HepG2 (cell line): ENCODE data around the gene DVL3. TPM values are rescaled to one million over a fixed set of nuclear protein-coding genes. Genes with fewer than 3 reads are reported as not detected.
A peak's percentile ranks its signal among the peaks of the same experiment; 100 is the strongest.

ENCODE experiments used
- ARNT2 ChIP-seq: sonication (generic); formaldehyde crosslinking; IDR thresholded peaks from 2 replicates; pipeline ENCODE4 v1.8.0; 2022; ENCODE audit warnings: mild to moderate bottlenecking, low read depth, missing genetic modification reagents, moderate library complexity
- ETV5 ChIP-seq: IDR thresholded peaks from 2 replicates; pipeline ENCODE4 v1.6.1; 2018; ENCODE audit warnings: missing biosample characterization, missing genetic modification reagents, inconsistent platforms, borderline replicate concordance
- GABPA ChIP-seq, 2 experiments: IDR thresholded peaks; 2 replicates each; pipeline ENCODE4 v1.6.1; 2011 to 2016; ENCODE audit warnings: low read depth in 2 of 2, low read length in 1 of 2, missing biosample characterization in 1 of 2, missing genetic modification characterization in 1 of 2
- HES4 ChIP-seq: sonication (generic); formaldehyde crosslinking; IDR thresholded peaks from 2 replicates; pipeline ENCODE4 v1.9.0; 2021; ENCODE audit warnings: mild to moderate bottlenecking, missing genetic modification reagents, borderline replicate concordance
- IKZF1 ChIP-seq: fragments of 450-650 bp; IDR thresholded peaks from 2 replicates; pipeline ENCODE4 v1.7.1; 2016
- IRF9 ChIP-seq: sonication (generic); formaldehyde crosslinking; IDR thresholded peaks from 2 replicates; pipeline ENCODE4 v1.8.0; 2022; ENCODE audit warnings: missing genetic modification reagents, mild to moderate bottlenecking, borderline replicate concordance
- KDM2A ChIP-seq: sonication (generic); formaldehyde crosslinking; IDR thresholded peaks from 2 replicates; pipeline ENCODE4 v1.4.0; 2020; ENCODE audit warnings: low read depth, missing genetic modification reagents, borderline replicate concordance
- KLF9 ChIP-seq: IDR thresholded peaks from 2 replicates; pipeline ENCODE4 v1.6.1; 2016; ENCODE audit warnings: low read depth
- MNT ChIP-seq: fragments of 450-650 bp; IDR thresholded peaks from 2 replicates; pipeline ENCODE4 v1.6.1; 2016
- MYPOP ChIP-seq: sonication (generic); formaldehyde crosslinking; IDR thresholded peaks from 2 replicates; pipeline ENCODE4 v1.8.1; 2023; ENCODE audit warnings: mild to moderate bottlenecking, moderate library complexity, missing genetic modification reagents
- NR3C1 ChIP-seq: sonication (generic); formaldehyde crosslinking; IDR thresholded peaks from 2 replicates; pipeline ENCODE4 v1.4.0; 2020; ENCODE audit warnings: missing genetic modification reagents
- RBFOX2 ChIP-seq: fragments of 200-400 bp; formaldehyde crosslinking; IDR thresholded peaks from 2 replicates; pipeline ENCODE4 v1.6.1; 2017; ENCODE audit warnings: low read depth, mild to moderate bottlenecking, low read length
- SIX1 ChIP-seq: sonication (generic); formaldehyde crosslinking; IDR thresholded peaks from 2 replicates; pipeline ENCODE4 v1.4.0; 2020; ENCODE audit warnings: missing genetic modification reagents, borderline replicate concordance
- TERF1 ChIP-seq: sonication (generic); formaldehyde crosslinking; IDR thresholded peaks from 2 replicates; pipeline ENCODE4 v1.8.0; 2022; ENCODE audit warnings: mild to moderate bottlenecking, missing genetic modification reagents, moderate library complexity
- ZBTB37 ChIP-seq: sonication (generic); formaldehyde crosslinking; IDR thresholded peaks from 2 replicates; pipeline ENCODE4 v1.4.0; 2020; ENCODE audit warnings: mild to moderate bottlenecking, missing genetic modification reagents
- ZFX ChIP-seq: sonication (generic); formaldehyde crosslinking; IDR thresholded peaks from 2 replicates; pipeline ENCODE4 v1.4.0; 2020; ENCODE audit warnings: mild to moderate bottlenecking, low read depth, missing genetic modification reagents, moderate library complexity
- ZNF121 ChIP-seq: sonication (generic); formaldehyde crosslinking; IDR thresholded peaks from 2 replicates; pipeline ENCODE4 v1.5.0; 2020; ENCODE audit warnings: mild to moderate bottlenecking, missing genetic modification reagents
- ZNF614 ChIP-seq: IDR thresholded peaks from 2 replicates; pipeline ENCODE4 v1.6.1; 2018; ENCODE audit warnings: missing biosample characterization, missing genetic modification reagents, inconsistent platforms, borderline replicate concordance
- ZNF839 ChIP-seq: sonication (generic); formaldehyde crosslinking; IDR thresholded peaks from 2 replicates; pipeline ENCODE4 v1.4.0; 2020; ENCODE audit warnings: missing genetic modification reagents, mild to moderate bottlenecking, borderline replicate concordance
- ZSCAN5A ChIP-seq: sonication (generic); formaldehyde crosslinking; IDR thresholded peaks from 2 replicates; pipeline ENCODE4 v1.8.0; 2022; ENCODE audit warnings: mild to moderate bottlenecking, missing genetic modification reagents, borderline replicate concordance
- polyA plus RNA-seq, 8 experiments: library from polyadenylated mRNA; depleted of rRNA in 3 of 8; stranded (reverse) in 7 of 8; unstranded in 1 of 8; fragments of >200 nt; fragmentation: Illumina TruSeq in 4 of 8; extraction: Trizol in 4 of 8; gene quantifications; 2 replicates each; pipeline versions ENCODE4 v1.2.1 to v1.2.3, GENCODE V29; 2011 to 2016; ENCODE audit warnings: low read depth in 4 of 8, missing spikeins in 1 of 8, mixed read lengths in 1 of 8; ENCODE audit not compliant: insufficient read depth in 1 of 8
- total RNA-seq, 5 experiments: library from RNA; depleted of rRNA; stranded (reverse); fragments of >200 nt; fragmentation: Illumina TruSeq; extraction: Trizol; gene quantifications; 2 replicates each; pipeline ENCODE4 v1.2.3, GENCODE V29; 2016; ENCODE audit warnings: low read depth in 1 of 5

The DVL3 gene
- total and polyA plus RNA-seq, 2 of the 13 experiments (the other 11 are each of a cell fraction or from before 2014, with no cell fraction given): 29.0 to 36.1 TPM

GRCh38 chr3:184133840-184134745 lies 21.1 kb upstream of the DVL3 start (continued):
- TF ChIP-seq IRF9 (CRISPR knock-in tag): peak; percentile 90; the same call in 1 of the 2 replicates
- TF ChIP-seq ZFX: peak; percentile 49
- TF ChIP-seq HES4 (CRISPR knock-in tag): peak; percentile 86
- peak; percentile 66 for TF ChIP-seq GABPA (IDR thresholded peaks at IDR 0.05; ENCODE audit: low read depth, low read length)
- TF ChIP-seq GABPA (CRISPR knock-in tag; IDR thresholded peaks at IDR 0.05; ENCODE audit: low read depth): peak; percentile 84
- TF ChIP-seq NR3C1 (CRISPR knock-in tag): no peak
- TF ChIP-seq MYPOP (CRISPR knock-in tag): peak; percentile 62
- TF ChIP-seq ARNT2: peak; percentile 65
- TF ChIP-seq ZNF839 (CRISPR knock-in tag): no peak
- no peak for TF ChIP-seq ETV5 (CRISPR knock-in tag)
- peak; percentile 51; the same call in 1 of the 2 replicates for TF ChIP-seq ZSCAN5A
- peak; percentile 59; the same call in 1 of the 2 replicates for TF ChIP-seq ZNF614 (CRISPR knock-in tag)
- no peak for TF ChIP-seq IKZF1
- TF ChIP-seq TERF1: no peak
- peak; percentile 24; the same call in 1 of the 2 replicates for TF ChIP-seq KLF9 (CRISPR knock-in tag)
- no peak for TF ChIP-seq ZBTB37 (CRISPR knock-in tag)
- TF ChIP-seq MNT: peak; percentile 53; the same call in 1 of the 2 replicates
- TF ChIP-seq KDM2A (CRISPR knock-in tag): peak; percentile 89
- TF ChIP-seq SIX1: no peak
- TF ChIP-seq RBFOX2: peak; percentile 71
- peak; percentile 59 for TF ChIP-seq ZNF121 (CRISPR knock-in tag)
